Cerebellar nuclear complex (tissue), 1 donor: ENCODE results near the gene IMPG2.

Source experiments
- DNase-seq, 2 experiments: peaks; one replicate each; lab custom pipeline; 2025; lab: John Stamatoyannopoulos, UW

IMPG2 gene

DNA sequence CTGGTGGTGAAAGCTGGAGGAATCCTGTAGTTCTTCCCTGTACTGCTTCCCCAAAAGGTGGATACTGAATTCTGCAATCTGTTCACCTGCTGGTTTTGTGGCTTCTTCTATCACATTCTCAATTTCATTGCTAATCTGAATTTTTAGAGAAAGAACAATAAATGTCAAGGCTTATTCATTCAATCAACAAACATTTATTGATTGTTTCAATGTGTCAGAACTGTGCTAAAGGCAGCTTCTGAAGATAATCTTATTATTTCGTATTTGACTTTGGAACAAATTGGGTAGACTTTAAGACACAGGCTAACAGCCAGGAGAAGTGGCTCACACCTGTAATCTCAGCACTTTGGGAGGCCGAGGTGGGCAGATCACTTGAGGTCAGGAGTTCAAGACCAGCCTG, 46.8 kb downstream of the IMPG2 start:
- DNase-seq = no peak

DNA sequence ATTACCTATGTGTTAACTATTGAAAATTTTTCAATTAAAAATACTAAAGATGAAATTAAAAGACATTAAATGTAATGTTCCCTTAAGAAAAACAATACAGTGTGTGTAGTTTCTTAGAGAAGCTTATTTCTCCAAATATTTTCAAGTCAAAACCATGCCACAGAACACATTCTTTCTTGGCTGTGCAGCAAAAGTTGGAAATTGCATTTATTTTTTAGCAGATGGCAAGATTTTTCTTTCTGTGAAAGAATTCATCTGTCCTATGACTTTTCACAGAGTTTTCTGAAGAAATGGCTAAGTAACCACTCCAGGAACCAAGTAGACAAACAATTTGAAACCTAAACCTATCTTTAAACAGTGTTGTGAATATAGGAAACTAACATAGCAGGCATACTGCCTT, 47.2 kb downstream of the IMPG2 start:
- DNase-seq = no peak

DNA sequence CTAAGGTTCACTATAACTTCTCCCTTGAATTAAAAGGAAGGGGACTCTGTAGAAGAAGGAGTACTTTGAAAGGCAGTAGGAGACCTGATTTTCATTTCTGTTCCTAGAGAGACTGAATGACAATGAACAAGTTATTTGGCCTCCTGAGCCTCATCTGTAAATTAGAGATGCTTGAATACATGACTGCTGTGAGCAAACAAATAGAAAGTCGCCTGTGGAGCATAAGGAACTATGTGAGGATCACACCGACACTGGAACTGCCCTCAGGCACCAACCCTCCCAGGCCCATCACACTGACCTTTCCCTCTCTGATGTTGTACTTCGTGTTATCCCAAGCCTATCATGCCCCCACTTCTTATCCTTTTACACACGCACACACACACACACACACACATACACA, 48.6 kb downstream of the IMPG2 start:
- no peak for DNase-seq

- no peak for DNase-seq
Observed at GRCh38 chr3:101270149-101270548, 50.2 kb downstream of the IMPG2 start.

DNA sequence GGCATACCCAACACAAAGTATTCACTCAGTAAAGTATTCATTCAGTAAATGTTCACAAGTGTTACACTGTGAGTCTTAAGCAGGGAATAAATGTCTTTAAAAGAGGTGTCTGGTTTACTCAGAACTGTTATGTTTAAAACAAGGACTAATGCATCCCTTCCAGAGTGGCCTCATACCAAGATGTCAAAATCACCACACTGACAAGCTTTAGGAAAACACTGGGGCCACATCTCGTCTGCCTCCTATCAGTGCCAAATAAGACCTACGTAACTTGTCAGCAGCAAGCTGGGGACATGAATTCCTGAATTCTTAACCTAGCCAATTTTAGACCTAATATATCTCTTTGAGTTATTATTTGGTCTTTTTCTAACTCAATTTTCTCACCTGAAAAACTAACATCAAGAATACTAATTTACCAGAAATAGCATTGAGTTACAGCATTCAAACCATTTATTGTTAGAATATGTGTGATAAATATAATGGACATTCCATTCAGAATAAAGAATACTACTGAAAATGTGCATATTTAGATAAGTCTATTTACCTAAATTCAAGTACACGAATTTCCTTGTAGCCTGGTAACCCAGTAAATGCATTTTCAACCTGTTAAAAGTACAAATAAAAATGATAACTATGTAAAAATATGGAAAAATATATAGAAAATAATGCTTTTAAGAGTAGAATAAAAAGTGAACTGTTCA, 51.3 kb downstream of the IMPG2 start:
- no peak for DNase-seq

GRCh38 chr3:101268141-101268540, 52.2 kb downstream of the IMPG2 start:
- DNase-seq = no peak

GRCh38 chr3:101266566-101266965, 53.8 kb downstream of the IMPG2 start:
- no peak for DNase-seq

DNA sequence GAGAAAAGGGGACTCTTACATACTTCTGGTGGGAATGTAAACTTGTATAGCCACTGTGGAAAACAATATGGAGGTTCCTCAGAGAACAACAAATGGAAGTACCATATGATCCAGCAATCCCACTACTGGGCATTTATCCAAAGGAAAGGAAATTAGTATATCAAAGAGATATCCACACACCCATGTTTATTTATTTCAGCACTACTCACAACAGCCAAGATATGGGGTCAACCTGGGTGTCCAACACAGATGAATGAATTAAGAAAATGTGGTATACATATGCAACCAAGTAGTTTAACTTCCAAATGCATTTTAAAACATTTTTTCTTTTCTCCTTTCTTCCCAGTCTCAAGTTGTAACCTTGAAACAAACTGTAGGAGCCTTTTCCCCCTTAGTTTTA, 54.3 kb downstream of the IMPG2 start:
- no peak for DNase-seq

DNA sequence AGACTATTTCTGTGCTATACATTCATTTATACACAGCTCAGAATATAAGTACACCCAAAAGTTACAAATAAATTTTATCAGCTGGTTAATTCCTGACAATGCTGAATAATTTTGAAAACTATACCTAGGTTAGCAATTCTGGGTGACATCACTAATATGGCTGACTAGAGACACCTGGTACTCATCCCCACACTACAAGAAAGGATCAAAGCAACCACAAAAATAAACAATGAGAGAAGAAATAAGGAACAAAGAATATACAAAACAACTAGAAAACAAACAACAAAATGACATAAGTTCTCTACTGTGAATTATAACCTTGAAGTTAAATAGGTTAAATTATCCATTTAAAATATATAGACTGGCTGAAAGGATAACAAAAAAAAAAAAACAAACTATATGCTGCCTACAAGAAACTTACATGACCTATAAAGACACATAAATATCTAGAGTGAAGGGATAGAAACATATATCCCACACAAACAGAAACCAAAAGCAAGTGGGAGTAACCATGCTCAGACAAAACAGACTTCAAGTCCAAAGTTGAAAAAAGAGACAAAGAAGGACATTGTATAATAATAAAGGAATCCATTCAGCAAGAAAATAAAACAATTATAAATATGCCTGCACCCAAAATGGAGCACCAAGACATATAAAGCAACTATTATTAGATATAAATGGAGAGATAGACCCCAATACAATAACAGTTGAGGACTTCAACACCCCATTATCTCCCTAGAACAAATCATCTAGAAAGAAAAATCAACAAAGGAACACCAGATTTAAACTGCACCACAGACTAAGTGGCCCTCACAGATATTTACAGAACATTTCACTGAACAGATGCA, 57.8 kb downstream of the IMPG2 start:
- DNase-seq = no peak

GRCh38 chr3:101261506-101261905, 58.9 kb downstream of the IMPG2 start:
- DNase-seq = no peak

- DNase-seq = no peak
Observed at GRCh38 chr3:101259485-101260341, 60.7 kb downstream of the IMPG2 start.

- DNase-seq = no peak
Observed at GRCh38 chr3:101256511-101256910, 63.9 kb downstream of the IMPG2 start.

DNA sequence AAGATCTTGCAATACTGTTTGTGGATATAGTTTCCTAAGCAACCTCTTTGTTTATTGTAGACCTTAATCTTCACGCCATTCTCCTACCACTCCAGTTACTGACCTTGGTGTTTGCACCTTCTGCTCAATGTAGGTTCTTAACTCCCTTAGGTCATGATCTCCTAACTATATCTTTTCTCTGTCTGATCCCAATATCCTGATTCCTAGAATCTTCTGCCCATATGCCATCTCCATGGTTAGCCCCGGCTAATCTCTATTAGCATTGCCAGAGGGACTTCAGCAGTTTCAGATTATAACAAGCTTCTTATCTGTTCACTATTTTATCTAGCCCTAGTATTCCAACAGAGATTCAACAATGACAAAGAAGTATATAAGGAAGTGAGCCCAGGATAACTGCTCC, 64.9 kb downstream of the IMPG2 start:
- no peak for DNase-seq

DNA sequence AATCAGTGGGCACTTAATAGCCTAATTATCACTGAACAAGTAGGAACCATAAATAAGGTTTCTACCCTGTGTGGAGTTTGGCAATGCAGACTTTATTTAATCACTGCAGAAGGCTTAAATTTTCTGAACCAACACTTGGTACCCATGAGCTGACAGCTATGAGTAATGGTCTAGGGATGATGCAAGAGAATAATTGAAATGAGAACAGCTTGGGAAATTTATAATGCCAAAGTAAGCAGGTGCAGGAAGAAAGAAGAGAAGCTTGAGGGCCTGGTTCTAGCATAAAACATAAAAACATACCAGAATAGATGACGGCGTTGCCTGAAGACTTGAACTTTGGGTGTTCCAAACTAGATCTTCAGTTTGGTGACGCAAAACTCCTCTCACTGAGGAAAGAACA, 67.0 kb downstream of the IMPG2 start:
- no peak for DNase-seq

GRCh38 chr3:101252945-101253344, 67.4 kb downstream of the IMPG2 start:
- no peak for DNase-seq

- no peak for DNase-seq
Observed at GRCh38 chr3:101252307-101252706, 68.1 kb downstream of the IMPG2 start.

GRCh38 chr3:101251441-101251840, 68.9 kb downstream of the IMPG2 start:
- no peak for DNase-seq

GRCh38 chr3:101249522-101249921, 70.9 kb downstream of the IMPG2 start:
- DNase-seq = no peak

GRCh38 chr3:101248736-101249135, 71.6 kb downstream of the IMPG2 start:
- no peak for DNase-seq

- DNase-seq = no peak
Observed at GRCh38 chr3:101244212-101244575, 76.2 kb downstream of the IMPG2 start.

- no peak for DNase-seq
Observed at GRCh38 chr3:101243285-101244211, 76.8 kb downstream of the IMPG2 start.
